HCT116 (cell line): ENCODE results near the gene USP33. TPM values are rescaled to one million over a fixed set of nuclear protein-coding genes. Genes with fewer than 3 reads are reported as not detected.

Experiments
- ATAC-seq: fragments of 200-7000 bp; cut with Tn5 transposase; 2 replicates; pipeline ENCODE4 v1.9.1; 2020; ENCODE audit warnings: mild to moderate bottlenecking, moderate library complexity
- BruUV-seq: library from RNA; stranded (reverse); fragments of 400-500 nt; replicated peaks from 2 replicates; lab custom pipeline; 2021; lab: Mats Ljungman, UMichigan
- CTCF ChIA-PET: fragments of 300-600 bp; sonication (Branson Sonifier 250); formaldehyde crosslinking; loops from one replicate; lab custom pipeline; 2021; ENCODE audit warnings: antibody characterized with exemption; lab: Charles Lee
- POLR2A ChIA-PET: fragments of 300-600, 350-600 bp; sonication (Branson Sonifier 250); formaldehyde crosslinking; loops from one replicate; lab custom pipeline; 2021; ENCODE audit warnings: antibody characterized with exemption; lab: Charles Lee
- RAD21 ChIA-PET, 2 experiments: fragments of 300-600 bp; sonication (Branson Sonifier 250); formaldehyde crosslinking; loops; one replicate each; lab custom pipeline; 2023; ENCODE audit warnings: low total read pairs in 2 of 2; ENCODE audit not compliant: uncharacterized antibody in 2 of 2, unreplicated experiment in 2 of 2, low non-redundant PET in 1 of 2; lab: Charles Lee
- DNase-seq: peaks from one replicate; pipeline ENCODE4 v3.0.0-alpha.2; 2010; ENCODE audit warnings: low read depth, low spot score
- H2AFZ ChIP-seq: fragments of 200-600 bp; shearing (Covaris generic), sonication (generic); 2 replicates; pipeline ENCODE4 v1.6.1; 2017; ENCODE audit warnings: low read depth, mixed run types, mixed read lengths, antibody characterized with exemption, low read length; ENCODE audit not compliant: poor library complexity, severe bottlenecking
- H3K27ac ChIP-seq: 2 replicates; pipeline ENCODE4 v1.5.1; 2012; ENCODE audit warnings: low read depth, low read length
- H3K27me3 ChIP-seq: fragments of 200-600 bp; sonication (generic); 2 replicates; pipeline ENCODE4 v1.6.1; 2016; ENCODE audit warnings: mixed run types, low read length, mixed read lengths; ENCODE audit not compliant: insufficient read depth
- H3K36me3 ChIP-seq, 2 experiments: fragments of 200-500 bp in 1 of 2; fragments of 200-600 bp in 1 of 2; sonication (Bioruptor generic) in 1 of 2; sonication (generic) in 1 of 2; 2 replicates each; pipeline versions ENCODE4 v1.5.1 to v1.6.1; 2014 to 2016; ENCODE audit warnings: low read length in 2 of 2, inconsistent platforms in 1 of 2, mixed read lengths in 1 of 2, mixed run types in 1 of 2; ENCODE audit not compliant: insufficient read depth in 2 of 2, control insufficient read depth in 1 of 2
- H3K4me1 ChIP-seq, 2 experiments: fragments of 200-600 bp in 1 of 2; sonication (generic) in 1 of 2; 2 replicates each; pipeline versions ENCODE4 v1.5.1 to v1.6.1; 2012 to 2017; ENCODE audit warnings: low read length in 2 of 2, inconsistent platforms in 1 of 2, mild to moderate bottlenecking in 1 of 2, mixed read lengths in 1 of 2, mixed run types in 1 of 2, moderate library complexity in 1 of 2; ENCODE audit not compliant: insufficient read depth in 2 of 2, control insufficient read depth in 1 of 2
- H3K4me2 ChIP-seq: fragments of 200-600 bp; sonication (generic); 2 replicates; pipeline ENCODE4 v1.6.1; 2017; ENCODE audit warnings: mixed run types, low read length, mixed read lengths
- H3K4me3 ChIP-seq, 2 experiments: fragments of 200-600 bp in 1 of 2; sonication (generic) in 1 of 2; replicated peaks in 1 of 2; 2 replicates each; pipeline ENCODE4 v1.5.1; 2011 to 2016; ENCODE audit warnings: low read length in 2 of 2, control low read depth in 1 of 2, low read depth in 1 of 2, mild to moderate bottlenecking in 1 of 2, mixed read lengths in 1 of 2, mixed run types in 1 of 2
- H3K79me2 ChIP-seq: fragments of 200-600 bp; sonication (generic); 2 replicates; pipeline ENCODE4 v1.6.1; 2017; ENCODE audit warnings: mild to moderate bottlenecking, mixed run types, low read length, moderate library complexity, mixed read lengths; ENCODE audit not compliant: insufficient read depth
- H3K9ac ChIP-seq: fragments of 200-600 bp; sonication (generic); 2 replicates; pipeline ENCODE4 v1.6.1; 2016; ENCODE audit warnings: low read length, mixed read lengths
- H3K9me2 ChIP-seq: fragments of 200-600 bp; sonication (generic), shearing (Covaris generic); 2 replicates; pipeline ENCODE4 v1.6.1; 2017; ENCODE audit warnings: mixed run types, mild to moderate bottlenecking, moderate library complexity; ENCODE audit not compliant: insufficient read depth
- H3K9me3 ChIP-seq, 2 experiments: fragments of 200-500 bp in 1 of 2; fragments of 200-600 bp in 1 of 2; sonication (Bioruptor generic) in 1 of 2; sonication (generic) in 1 of 2; 2 replicates each; pipeline ENCODE4 v1.6.1; 2014 to 2017; ENCODE audit warnings: low read length in 2 of 2, mixed read lengths in 2 of 2, inconsistent platforms in 1 of 2, low read depth in 1 of 2, mild to moderate bottlenecking in 1 of 2, mixed run types in 1 of 2, moderate library complexity in 1 of 2; ENCODE audit not compliant: control insufficient read depth in 1 of 2, insufficient read depth in 1 of 2
- H4K20me1 ChIP-seq: fragments of 200-600 bp; sonication (generic), shearing (Covaris generic); 2 replicates; pipeline ENCODE4 v1.6.1; 2017; ENCODE audit warnings: mixed run types, mild to moderate bottlenecking, moderate library complexity; ENCODE audit not compliant: insufficient read depth
- CBX3 ChIP-seq: IDR thresholded peaks from 2 replicates; pipeline ENCODE4 v1.6.1; 2012; ENCODE audit warnings: low read depth
- CEBPB ChIP-seq: IDR thresholded peaks from 2 replicates; pipeline ENCODE4 v1.6.1; 2012; ENCODE audit warnings: low read depth
- EGR1 ChIP-seq: IDR thresholded peaks from 2 replicates; pipeline ENCODE4 v1.6.1; 2012; ENCODE audit warnings: low read depth
- ELF1 ChIP-seq: IDR thresholded peaks from 2 replicates; pipeline ENCODE4 v1.6.1; 2012; ENCODE audit warnings: low read depth, borderline replicate concordance
- JUND ChIP-seq: IDR thresholded peaks from 2 replicates; pipeline ENCODE4 v1.6.1; 2012
- POLR2AphosphoS5 ChIP-seq: IDR thresholded peaks from 2 replicates; pipeline ENCODE4 v1.6.1; 2011; ENCODE audit warnings: mild to moderate bottlenecking, low read depth, low read length, moderate library complexity
- RAD21 ChIP-seq: IDR thresholded peaks from 2 replicates; pipeline ENCODE4 v1.6.1; 2012; ENCODE audit warnings: low read depth, mild to moderate bottlenecking
- SIN3A ChIP-seq: IDR thresholded peaks from 2 replicates; pipeline ENCODE4 v1.6.1; 2012; ENCODE audit warnings: low read depth
- SP1 ChIP-seq: IDR thresholded peaks from 2 replicates; pipeline ENCODE4 v1.6.1; 2012; ENCODE audit warnings: low read depth
- SRF ChIP-seq: IDR thresholded peaks from 2 replicates; pipeline ENCODE4 v1.6.1; 2012; ENCODE audit warnings: low read depth
- TCF7L2 ChIP-seq: IDR thresholded peaks from 2 replicates; pipeline ENCODE4 v1.7.0; 2011; ENCODE audit warnings: borderline replicate concordance, inconsistent platforms; ENCODE audit not compliant: insufficient read depth, insufficient read length; ENCODE audit errors: extremely low read depth
- ZNF274 ChIP-seq: fragments of 200-500 bp; sonication (Bioruptor generic); IDR thresholded peaks from 2 replicates; pipeline ENCODE4 v1.6.1; 2014; ENCODE audit warnings: mild to moderate bottlenecking, low read depth, low read length, inconsistent platforms
- intact Hi-C: fragments of 100-400 bp; cut with micrococcal nuclease; formaldehyde crosslinking; loops from 2 replicates; pipeline ENCODE4 v1.10.0; 2022
- total RNA-seq: library from RNA; stranded (reverse); gene quantifications from one replicate; pipeline ENCODE4 v1.2.1, GENCODE V29; 2021; ENCODE audit not compliant: unreplicated experiment
- TF ChIP-seq, protein P1 (sequence below): IDR thresholded peaks from 2 replicates; pipeline ENCODE4 v1.6.1; 2012
- TF ChIP-seq, protein P2 (sequence below): IDR thresholded peaks from 2 replicates; pipeline ENCODE4 v1.6.1; 2012; ENCODE audit warnings: low read depth
- TF ChIP-seq, protein P3 (sequence below): IDR thresholded peaks from 2 replicates; pipeline ENCODE4 v1.6.1; 2012
- TF ChIP-seq, protein P4 (sequence below), 3 experiments: fragments of 200-600 bp in 1 of 3; sonication (generic) in 1 of 3; IDR thresholded peaks in 2 of 3; conservative IDR thresholded peaks in 1 of 3; 2 replicates each; pipeline ENCODE4 v1.5.1; 2012 to 2017; ENCODE audit warnings: low read depth in 2 of 3, low read length in 2 of 3, antibody characterized with exemption in 1 of 3, borderline replicate concordance in 1 of 3, control low read depth in 1 of 3, mild to moderate bottlenecking in 1 of 3, mixed read lengths in 1 of 3, mixed run types in 1 of 3, moderate library complexity in 1 of 3; ENCODE audit not compliant: insufficient read depth in 1 of 3

Gene USP33
- total RNA-seq, 1 experiment from 2014 or later = 46.1 TPM

DNA sequence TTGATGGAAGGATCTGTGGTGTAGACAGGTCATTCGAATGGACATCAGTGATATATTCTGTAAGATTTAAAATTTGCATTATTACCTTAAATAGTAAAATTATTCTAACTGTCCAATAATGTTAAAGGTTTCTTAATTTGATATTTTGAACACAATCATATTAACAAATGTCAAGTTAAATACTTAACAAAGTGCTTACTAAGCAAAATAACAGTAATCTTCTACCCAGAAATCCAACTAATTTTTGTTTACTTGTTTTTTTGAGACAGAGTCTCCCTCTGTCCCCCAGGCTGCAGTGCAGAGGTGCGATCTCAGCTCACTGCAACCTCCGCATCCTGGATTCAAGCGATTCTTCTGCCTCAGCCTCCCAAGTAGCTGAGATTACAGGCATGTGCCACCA is 33.9 kb downstream of the USP33 start:
- ATAC-seq (no peak), DNase-seq (no peak)
- CTCF ChIA-PET = no interaction called here
- Histone ChIP-seq H3K4me3 (no peak overlapping the region), H3K4me1 (no peaks in the 10 kb centered on the region), H2AFZ (no peak overlapping the region), H3K27ac (no peak overlapping the region), H3K36me3 (peaks cover 6 to 37% of the 10 kb centered on the region in 2 experiments; a peak in 2 of 4 replicates), H3K79me2 (no peaks in the 10 kb centered on the region), H4K20me1 (no peaks in the 10 kb centered on the region), H3K9me3 (no peaks in the 10 kb centered on the region), H3K9me2 (no peaks in the 10 kb centered on the region), H3K27me3 (no peaks in the 10 kb centered on the region), H3K4me2 (no peak overlapping the region), H3K9ac (no peak overlapping the region)
- no TSS peak for BruUV-seq
- POLR2A ChIA-PET = no interaction called here
- TF ChIP-seq ELF1 = no peak
- TF ChIP-seq, protein P1, sequence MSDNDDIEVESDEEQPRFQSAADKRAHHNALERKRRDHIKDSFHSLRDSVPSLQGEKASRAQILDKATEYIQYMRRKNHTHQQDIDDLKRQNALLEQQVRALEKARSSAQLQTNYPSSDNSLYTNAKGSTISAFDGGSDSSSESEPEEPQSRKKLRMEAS = no peak
- no peak for TF ChIP-seq ZNF274
- TF ChIP-seq, protein P2, sequence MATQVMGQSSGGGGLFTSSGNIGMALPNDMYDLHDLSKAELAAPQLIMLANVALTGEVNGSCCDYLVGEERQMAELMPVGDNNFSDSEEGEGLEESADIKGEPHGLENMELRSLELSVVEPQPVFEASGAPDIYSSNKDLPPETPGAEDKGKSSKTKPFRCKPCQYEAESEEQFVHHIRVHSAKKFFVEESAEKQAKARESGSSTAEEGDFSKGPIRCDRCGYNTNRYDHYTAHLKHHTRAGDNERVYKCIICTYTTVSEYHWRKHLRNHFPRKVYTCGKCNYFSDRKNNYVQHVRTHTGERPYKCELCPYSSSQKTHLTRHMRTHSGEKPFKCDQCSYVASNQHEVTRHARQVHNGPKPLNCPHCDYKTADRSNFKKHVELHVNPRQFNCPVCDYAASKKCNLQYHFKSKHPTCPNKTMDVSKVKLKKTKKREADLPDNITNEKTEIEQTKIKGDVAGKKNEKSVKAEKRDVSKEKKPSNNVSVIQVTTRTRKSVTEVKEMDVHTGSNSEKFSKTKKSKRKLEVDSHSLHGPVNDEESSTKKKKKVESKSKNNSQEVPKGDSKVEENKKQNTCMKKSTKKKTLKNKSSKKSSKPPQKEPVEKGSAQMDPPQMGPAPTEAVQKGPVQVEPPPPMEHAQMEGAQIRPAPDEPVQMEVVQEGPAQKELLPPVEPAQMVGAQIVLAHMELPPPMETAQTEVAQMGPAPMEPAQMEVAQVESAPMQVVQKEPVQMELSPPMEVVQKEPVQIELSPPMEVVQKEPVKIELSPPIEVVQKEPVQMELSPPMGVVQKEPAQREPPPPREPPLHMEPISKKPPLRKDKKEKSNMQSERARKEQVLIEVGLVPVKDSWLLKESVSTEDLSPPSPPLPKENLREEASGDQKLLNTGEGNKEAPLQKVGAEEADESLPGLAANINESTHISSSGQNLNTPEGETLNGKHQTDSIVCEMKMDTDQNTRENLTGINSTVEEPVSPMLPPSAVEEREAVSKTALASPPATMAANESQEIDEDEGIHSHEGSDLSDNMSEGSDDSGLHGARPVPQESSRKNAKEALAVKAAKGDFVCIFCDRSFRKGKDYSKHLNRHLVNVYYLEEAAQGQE = no peak
- intact Hi-C loops = loop anchor here (10.0 kb wide), 1 partner anchor 389 kb away; no protein-coding TSS in a partner anchor
- RAD21 ChIA-PET = no interaction called here

DNA sequence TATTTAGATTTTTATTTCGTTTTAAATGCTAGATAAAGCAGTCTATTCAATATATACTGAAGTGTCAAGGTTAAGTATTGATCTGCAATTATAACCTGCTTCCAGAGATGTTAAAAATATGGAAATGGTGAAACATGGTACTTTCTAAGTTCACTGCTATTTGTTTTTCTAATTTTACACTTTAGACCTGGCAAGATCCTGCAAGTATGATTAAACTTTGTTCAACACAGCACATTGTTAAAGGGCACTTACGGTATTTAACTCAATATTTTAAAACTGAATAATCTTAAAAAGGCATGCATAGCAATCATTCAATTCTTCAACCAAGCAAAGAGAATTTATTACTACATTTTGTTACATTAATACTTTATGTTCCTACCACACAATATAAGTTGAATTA is 41.5 kb downstream of the USP33 start:
- no peak for ATAC-seq
- BruUV-seq = no TSS peak
- TF ChIP-seq, protein P3, sequence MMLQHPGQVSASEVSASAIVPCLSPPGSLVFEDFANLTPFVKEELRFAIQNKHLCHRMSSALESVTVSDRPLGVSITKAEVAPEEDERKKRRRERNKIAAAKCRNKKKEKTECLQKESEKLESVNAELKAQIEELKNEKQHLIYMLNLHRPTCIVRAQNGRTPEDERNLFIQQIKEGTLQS = no peak
- no peak for TF ChIP-seq EGR1
- TF ChIP-seq RAD21 = no peak
- no peak for TF ChIP-seq ZNF274
- no peak for TF ChIP-seq SP1
- TF ChIP-seq TCF7L2 = no peak
- TF ChIP-seq SRF = no peak
- TF ChIP-seq POLR2AphosphoS5 = no peak
- no peak for TF ChIP-seq CBX3
- TF ChIP-seq CEBPB = no peak
- TF ChIP-seq, protein P4, sequence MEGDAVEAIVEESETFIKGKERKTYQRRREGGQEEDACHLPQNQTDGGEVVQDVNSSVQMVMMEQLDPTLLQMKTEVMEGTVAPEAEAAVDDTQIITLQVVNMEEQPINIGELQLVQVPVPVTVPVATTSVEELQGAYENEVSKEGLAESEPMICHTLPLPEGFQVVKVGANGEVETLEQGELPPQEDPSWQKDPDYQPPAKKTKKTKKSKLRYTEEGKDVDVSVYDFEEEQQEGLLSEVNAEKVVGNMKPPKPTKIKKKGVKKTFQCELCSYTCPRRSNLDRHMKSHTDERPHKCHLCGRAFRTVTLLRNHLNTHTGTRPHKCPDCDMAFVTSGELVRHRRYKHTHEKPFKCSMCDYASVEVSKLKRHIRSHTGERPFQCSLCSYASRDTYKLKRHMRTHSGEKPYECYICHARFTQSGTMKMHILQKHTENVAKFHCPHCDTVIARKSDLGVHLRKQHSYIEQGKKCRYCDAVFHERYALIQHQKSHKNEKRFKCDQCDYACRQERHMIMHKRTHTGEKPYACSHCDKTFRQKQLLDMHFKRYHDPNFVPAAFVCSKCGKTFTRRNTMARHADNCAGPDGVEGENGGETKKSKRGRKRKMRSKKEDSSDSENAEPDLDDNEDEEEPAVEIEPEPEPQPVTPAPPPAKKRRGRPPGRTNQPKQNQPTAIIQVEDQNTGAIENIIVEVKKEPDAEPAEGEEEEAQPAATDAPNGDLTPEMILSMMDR (IDR thresholded peaks at IDR 0.05 in 2 of 3, conservative IDR thresholded peaks at IDR 0.05 in 1 of 3; ENCODE audit: borderline replicate concordance in 1 of 3, insufficient read depth in 1 of 3, low read depth in 2 of 3, low read length in 2 of 3) = no peak
- TF ChIP-seq JUND = no peak
- no peak for TF ChIP-seq SIN3A

More for the DNA sequence above, 41.5 kb downstream of the USP33 start:
- POLR2A ChIA-PET = no interaction called here
- CTCF ChIA-PET = no interaction called here
- no peak overlapping the region for H2AFZ ChIP-seq
- H3K9me2 ChIP-seq = no peaks in the 10 kb centered on the region
- no peak for DNase-seq
- no peak overlapping the region for H3K4me3 ChIP-seq
- no peaks in the 10 kb centered on the region for H3K27me3 ChIP-seq
- intact Hi-C loops = no loop called here
- H4K20me1 ChIP-seq = no peaks in the 10 kb centered on the region
- no peak overlapping the region for H3K4me2 ChIP-seq
- no peaks in the 10 kb centered on the region for H3K79me2 ChIP-seq
- no peaks in the 10 kb centered on the region for H3K9me3 ChIP-seq
- H3K9ac ChIP-seq = no peak overlapping the region
- H3K4me1 ChIP-seq = no peaks in the 10 kb centered on the region
- RAD21 ChIA-PET = no interaction called here
- no peak overlapping the region for H3K27ac ChIP-seq
- peaks cover 6 to 21% of the 10 kb centered on the region in 2 experiments; a peak in 2 of 4 replicates for H3K36me3 ChIP-seq
